OCI-LY7 (cell line): ENCODE results near the gene KLRF1. TPM values are rescaled to one million over a fixed set of nuclear protein-coding genes. Genes with fewer than 3 reads are reported as not detected.

ENCODE experiments used
- BruUV-seq: library from RNA; stranded (reverse); fragments of 400-500 nt; replicated peaks from 2 replicates; lab custom pipeline; 2021; lab: Mats Ljungman, UMichigan
- CTCF ChIA-PET: fragments of 300-600 bp; sonication (Branson Sonifier 250); formaldehyde crosslinking; loops from one replicate; lab custom pipeline; 2022; ENCODE audit warnings: antibody characterized with exemption; ENCODE audit not compliant: unreplicated experiment; lab: Charles Lee
- POLR2A ChIA-PET: fragments of 300-600 bp; sonication (Branson Sonifier 250); formaldehyde crosslinking; loops from one replicate; lab custom pipeline; 2022; ENCODE audit warnings: antibody characterized with exemption; lab: Charles Lee
- DNase-seq: peaks from one replicate; pipeline ENCODE4 v3.0.0-alpha.2; 2015; ENCODE audit warnings: low spot score
- H2AFZ ChIP-seq: fragments of 200-600 bp; sonication (generic), shearing (Covaris generic); 2 replicates; pipeline ENCODE4 v1.6.1; 2014; ENCODE audit warnings: mild to moderate bottlenecking, antibody characterized with exemption, low read length, moderate library complexity
- H3K27ac ChIP-seq: fragments of 200-600 bp; sonication (generic); 2 replicates; pipeline ENCODE4 v1.5.1; 2014; ENCODE audit warnings: mixed run types, low read depth, mild to moderate bottlenecking, moderate library complexity, low read length, inconsistent platforms; ENCODE audit not compliant: poor library complexity, severe bottlenecking
- H3K36me3 ChIP-seq: fragments of 200-600 bp; sonication (generic); 2 replicates; pipeline ENCODE4 v1.6.1; 2014; ENCODE audit warnings: mild to moderate bottlenecking, antibody characterized with exemption, low read length, moderate library complexity, mixed read lengths; ENCODE audit not compliant: insufficient read depth
- H3K4me1 ChIP-seq: fragments of 200-600 bp; sonication (generic); 2 replicates; pipeline ENCODE4 v1.5.1; 2014; ENCODE audit warnings: mild to moderate bottlenecking, low read length; ENCODE audit not compliant: insufficient read depth, poor library complexity, severe bottlenecking
- H3K4me2 ChIP-seq: fragments of 200-600 bp; sonication (generic); 2 replicates; pipeline ENCODE4 v1.6.1; 2014; ENCODE audit warnings: mild to moderate bottlenecking, low read length
- H3K4me3 ChIP-seq: fragments of 200-600 bp; sonication (generic); 2 replicates; pipeline ENCODE4 v1.5.1; 2014; ENCODE audit warnings: mild to moderate bottlenecking, low read depth, low read length; ENCODE audit not compliant: poor library complexity, severe bottlenecking
- H3K79me2 ChIP-seq: fragments of 200-600 bp; sonication (generic); 2 replicates; pipeline ENCODE4 v1.6.1; 2016; ENCODE audit warnings: low read depth, mild to moderate bottlenecking, low read length, moderate library complexity, mixed read lengths; ENCODE audit not compliant: insufficient read depth
- H3K9me2 ChIP-seq: fragments of 200-600 bp; sonication (generic); 2 replicates; pipeline ENCODE4 v1.6.1; 2016; ENCODE audit warnings: mild to moderate bottlenecking, low read length, mixed read lengths; ENCODE audit not compliant: insufficient read depth
- H3K9me3 ChIP-seq: fragments of 200-600 bp; sonication (generic); 2 replicates; pipeline ENCODE4 v1.6.1; 2014; ENCODE audit warnings: mild to moderate bottlenecking, mixed run types, low read length, mixed read lengths
- H4K20me1 ChIP-seq: fragments of 200-600 bp; sonication (generic); 2 replicates; pipeline ENCODE4 v1.6.1; 2014; ENCODE audit warnings: mild to moderate bottlenecking, antibody characterized with exemption, low read length, moderate library complexity, mixed read lengths; ENCODE audit not compliant: insufficient read depth
- CTCF ChIP-seq: fragments of 200-600 bp; sonication (generic); conservative IDR thresholded peaks from 2 replicates; pipeline ENCODE4 v1.5.1; 2014; ENCODE audit warnings: mild to moderate bottlenecking, antibody characterized with exemption, low read length, moderate library complexity, mixed read lengths
- EZH2phosphoT487 ChIP-seq: fragments of 200-600 bp; sonication (generic); IDR thresholded peaks from 2 replicates; pipeline ENCODE4 v1.6.1; 2018; ENCODE audit warnings: low read depth, borderline replicate concordance, mild to moderate bottlenecking, mixed run types, antibody characterized with exemption, low read length, moderate library complexity, mixed read lengths
- intact Hi-C: fragments of 100-400 bp; cut with micrococcal nuclease; formaldehyde crosslinking; loops from one replicate; pipeline ENCODE4 v1.10.0; 2022; ENCODE audit not compliant: unreplicated experiment
- total RNA-seq, 2 experiments: library from RNA; depleted of rRNA in 1 of 2; stranded (reverse); fragments of >200 nt in 1 of 2; shearing (Covaris generic) in 1 of 2; gene quantifications; 2 replicates each; pipeline ENCODE4 v1.2.3, GENCODE V29; 2014 to 2022

The KLRF1 gene
- total RNA-seq, 2 experiments from 2014 or later: not detected

- H3K4me2 ChIP-seq: peak overlapping the region; percentile 85
- ChIA-PET POLR2A (interaction anchor here (1.0 to 1.6 kb wide), 4 partner anchors 9 to 400 kb away, joined by 3 to 4 read pairs (median 4); no protein-coding TSS in a partner anchor), CTCF (no interaction called here)
- H3K9me3 ChIP-seq: peaks cover 12% of the 10 kb centered on the region; the same call in 1 of the 2 replicates
- H3K9me2 ChIP-seq: no peaks in the 10 kb centered on the region
- intact Hi-C loops: loop anchor here (5.0 kb wide), 1 partner anchor 116 kb away; no protein-coding TSS in a partner anchor
- DNase-seq: peak; percentile 35
- TF ChIP-seq EZH2phosphoT487 (no peak), CTCF (no peak)
- H3K36me3 ChIP-seq: no peaks in the 10 kb centered on the region; the same call in 1 of the 2 replicates
- peak overlapping the region; percentile 99 for H2AFZ ChIP-seq
- BruUV-seq: no TSS peak
- H4K20me1 ChIP-seq: no peaks in the 10 kb centered on the region
- H3K79me2 ChIP-seq: peaks cover 26% of the 10 kb centered on the region; the same call in 1 of the 2 replicates
- H3K4me3 ChIP-seq: peak overlapping the region; percentile 70
- peaks cover 38% of the 10 kb centered on the region for H3K4me1 ChIP-seq
- peak overlapping the region; percentile 42 for H3K27ac ChIP-seq
These were observed 41.1 kb downstream of the KLRF1 start for GRCh38 chr12:9868311-9868801.

DNA sequence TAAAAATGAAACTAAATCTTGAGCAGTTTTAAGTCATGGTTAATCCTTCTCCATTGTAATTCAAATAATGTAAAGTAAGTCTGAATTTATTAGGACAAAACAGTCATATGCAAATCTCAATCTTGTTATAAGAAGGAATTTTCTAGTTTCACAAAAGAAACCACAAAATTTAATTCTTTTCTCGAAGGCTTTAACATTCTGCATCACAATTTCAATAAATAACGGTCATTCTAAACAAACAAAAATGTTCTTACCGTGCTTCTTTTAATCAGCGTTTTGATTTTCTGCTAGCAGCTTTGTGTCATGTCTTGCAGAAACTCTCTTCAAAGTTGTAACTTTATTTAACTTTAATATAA lies 41.6 kb downstream of the KLRF1 start:
- POLR2A ChIA-PET: interaction anchor here (0.6 to 1.6 kb wide), 8 partner anchors 10 to 401 kb away, joined by 3 to 5 read pairs (median 4); no protein-coding TSS in a partner anchor
- peak overlapping the region; percentile 42 for H3K27ac ChIP-seq

More for the DNA sequence above, 41.6 kb downstream of the KLRF1 start:
- Histone ChIP-seq H2AFZ (peak overlapping the region; percentile 99), H3K4me3 (peak overlapping the region; percentile 70), H3K9me2 (no peaks in the 10 kb centered on the region), H3K79me2 (peaks cover 26% of the 10 kb centered on the region; the same call in 1 of the 2 replicates), H3K36me3 (no peaks in the 10 kb centered on the region; the same call in 1 of the 2 replicates), H3K9me3 (peaks cover 8% of the 10 kb centered on the region; the same call in 1 of the 2 replicates), H3K4me2 (peak overlapping the region; percentile 85), H4K20me1 (no peaks in the 10 kb centered on the region), H3K4me1 (peaks cover 38% of the 10 kb centered on the region)
- DNase-seq: no peak
- BruUV-seq: TSS peak; percentile 67
- CTCF ChIA-PET: no interaction called here
- TF ChIP-seq EZH2phosphoT487 (no peak), CTCF (no peak)
- intact Hi-C loops: loop anchor here (5.0 kb wide), 1 partner anchor 117 kb away; no protein-coding TSS in a partner anchor
